K562 (cell line): ENCODE results near the gene PRR7. TPM values are rescaled to one million over a fixed set of nuclear protein-coding genes. Genes with fewer than 3 reads are reported as not detected.

Experiments used
- AFF1 ChIP-seq, 2 experiments: fragments of 450-650 bp; IDR thresholded peaks; 2 replicates each; pipeline ENCODE4 v1.6.1; 2018; ENCODE audit warnings: mild to moderate bottlenecking in 2 of 2, low read depth in 1 of 2; ENCODE audit not compliant: partially characterized antibody in 2 of 2
- ARID3A ChIP-seq: IDR thresholded peaks from 2 replicates; pipeline ENCODE4 v1.6.1; 2012; ENCODE audit warnings: low read depth, low read length, improper control_type of control experiment, borderline replicate concordance
- CEBPZ ChIP-seq: fragments of 150-350 bp; IDR thresholded peaks from 2 replicates; pipeline ENCODE4 v1.6.1; 2014; ENCODE audit warnings: low read depth, mild to moderate bottlenecking, low read length, borderline replicate concordance
- CREB3L1 ChIP-seq: fragments of 450-650 bp; IDR thresholded peaks from 2 replicates; pipeline ENCODE4 v1.6.1; 2014; ENCODE audit warnings: low read depth, mild to moderate bottlenecking, moderate library complexity, borderline replicate concordance
- POLR2AphosphoS5 ChIP-seq: IDR thresholded peaks from 2 replicates; pipeline ENCODE4 v1.6.1; 2011; ENCODE audit warnings: mild to moderate bottlenecking, low read depth, low read length, moderate library complexity; ENCODE audit not compliant: control insufficient read depth, insufficient read depth
- RBFOX2 ChIP-seq: fragments of 200-400 bp; formaldehyde crosslinking; IDR thresholded peaks from 2 replicates; pipeline ENCODE4 v1.6.1; 2017; ENCODE audit warnings: low read depth, mild to moderate bottlenecking, low read length, moderate library complexity
- RNF2 ChIP-seq: sonication (generic); IDR thresholded peaks from 2 replicates; pipeline ENCODE4 v1.6.1; 2016
- SUPT5H ChIP-seq: fragments of 450-650 bp; IDR thresholded peaks from 2 replicates; pipeline ENCODE4 v1.6.1; 2016
- TEAD2 ChIP-seq: fragments of 450-650 bp; IDR thresholded peaks from 2 replicates; pipeline ENCODE4 v1.6.1; 2016; ENCODE audit warnings: missing genetic modification characterization, control low read depth, missing compliant biosample characterization
- TEAD4 ChIP-seq, 2 experiments: sonication (generic) in 1 of 2; formaldehyde crosslinking in 1 of 2; IDR thresholded peaks; 2 replicates each; pipeline versions ENCODE4 v1.6.1 to v1.8.0; 2012 to 2022; ENCODE audit warnings: borderline replicate concordance in 1 of 2, inconsistent platforms in 1 of 2, low read length in 1 of 2, mild to moderate bottlenecking in 1 of 2, missing genetic modification reagents in 1 of 2
- THRB ChIP-seq: fragments of 450-650 bp; formaldehyde crosslinking; conservative IDR thresholded peaks from 2 replicates; pipeline ENCODE4 v1.4.0; 2022; ENCODE audit warnings: mild to moderate bottlenecking, missing genetic modification characterization
- ZNF232 ChIP-seq: sonication (generic); formaldehyde crosslinking; IDR thresholded peaks from 2 replicates; pipeline ENCODE4 v1.8.0; 2022; ENCODE audit warnings: mild to moderate bottlenecking, missing genetic modification reagents
- ZNF717 ChIP-seq: fragments of 250-450 bp; sonication (Bioruptor Pico); IDR thresholded peaks from 2 replicates; pipeline ENCODE4 v1.5.0; 2021
- polyA plus RNA-seq, 8 experiments: library from polyadenylated mRNA; depleted of rRNA in 4 of 8; stranded (reverse) in 5 of 8; unstranded in 3 of 8; fragments of >200 nt; fragmentation: Nextera tagmentation in 2 of 8; fragmentation: Illumina TruSeq in 1 of 8; extraction: Ambion mirVana in 2 of 8; extraction: Trizol in 1 of 8; gene quantifications; 2 replicates each; pipeline versions ENCODE4 v1.2.1 to v1.2.3, GENCODE V29; 2011 to 2014; ENCODE audit warnings: inconsistent platforms in 1 of 8, missing spikeins in 1 of 8
- total RNA-seq, 7 experiments: library from RNA; depleted of rRNA in 6 of 7; stranded (reverse); fragments of >200 nt in 6 of 7; fragmentation: Illumina TruSeq in 2 of 7; extraction: Trizol in 2 of 7; gene quantifications; 2 replicates each; pipeline versions ENCODE4 v1.2.1 to v1.2.3, GENCODE V29; 2011 to 2021; ENCODE audit warnings: low replicate concordance in 1 of 7

Gene PRR7
- total and polyA plus RNA-seq, 9 of the 15 experiments (the other 6 are each of a cell fraction or from before 2014, with no cell fraction given) = 0.80 to 11.3 (median 10.4) TPM; not detected in 4

- TF ChIP-seq ZNF717 (CRISPR knock-in tag) (no peak), ZNF232 (CRISPR knock-in tag) (no peak), RNF2 (no peak), CEBPZ (no peak), SUPT5H (peak; percentile 75), ARID3A (no peak), AFF1 (IDR thresholded peaks at IDR 0.05; ENCODE audit: low read depth in 1 of 2, partially characterized antibody in 2 of 2) (no peak), POLR2AphosphoS5 (peak; percentile 46; the same call in 1 of the 2 replicates), CREB3L1 (no peak), TEAD4 (IDR thresholded peaks at IDR 0.05; ENCODE audit: low read length) (no peak), TEAD4 (CRISPR knock-in tag; IDR thresholded peaks at IDR 0.05; ENCODE audit: borderline replicate concordance) (no peak), TEAD2 (no peak), THRB (CRISPR knock-in tag) (0 out of 2 replicates have a peak, but pooled peaks have one; percentile 80), RBFOX2 (peak; percentile 48)
These were observed 37.6 kb downstream of the PRR7 start (continued) for GRCh38 chr5:177483994-177484901.
